ENCODE data around the gene MYO10.

GRCh38 chr5:16932401-16932800 is 3.7 kb downstream of the MYO10 start:
- TF ChIP-seq CTCF (conservative IDR thresholded peaks at IDR 0.05; ENCODE audit: low read depth in 2 of 2) (no peak), EZH2 (IDR thresholded peaks at IDR 0.05; ENCODE audit: low read depth, unreplicated experiment) (no peak), POLR2AphosphoS5 (IDR thresholded peaks at IDR 0.05; ENCODE audit: low read depth) (no peak), JUNB (IDR thresholded peaks at IDR 0.05; ENCODE audit: unreplicated experiment) (no peak)

Data from GM23338 (cell line).